GM23338 (cell line): ENCODE results near the gene EYA2.

ENCODE experiments used
- CREB1 ChIP-seq: fragments of 250-450 bp; sonication (Bioruptor Pico); IDR thresholded peaks from 2 replicates; pipeline ENCODE4 v1.5.0; 2020; ENCODE audit warnings: low read depth, mild to moderate bottlenecking, moderate library complexity
- CTCF ChIP-seq, 2 experiments: fragments of 200-600 bp in 1 of 2; sonication (generic) in 1 of 2; conservative IDR thresholded peaks; 2 replicates each; pipeline versions ENCODE4 v1.5.1 to v1.6.1; 2016 to 2017; ENCODE audit warnings: antibody characterized with exemption in 2 of 2, low read depth in 2 of 2, mild to moderate bottlenecking in 2 of 2, moderate library complexity in 1 of 2
- EZH2 ChIP-seq: fragments of 200-600 bp; sonication (generic); IDR thresholded peaks from one replicate; pipeline ENCODE4 v1.8.0; 2017; ENCODE audit warnings: antibody characterized with exemption, mild to moderate bottlenecking, low read depth; ENCODE audit not compliant: unreplicated experiment
- EZH2phosphoT487 ChIP-seq: fragments of 200-600 bp; sonication (generic); IDR thresholded peaks from one replicate; pipeline ENCODE4 v1.8.1; 2018; ENCODE audit warnings: antibody characterized with exemption; ENCODE audit not compliant: unreplicated experiment
- JUNB ChIP-seq: IDR thresholded peaks from one replicate; pipeline ENCODE4 v1.6.1; 2016; ENCODE audit warnings: antibody characterized with exemption; ENCODE audit not compliant: unreplicated experiment
- NANOG ChIP-seq: IDR thresholded peaks from 2 replicates; pipeline ENCODE4 v1.6.1; 2016; ENCODE audit warnings: antibody characterized with exemption, borderline replicate concordance
- POLR2AphosphoS5 ChIP-seq: IDR thresholded peaks from 2 replicates; pipeline ENCODE4 v1.6.1; 2016; ENCODE audit warnings: antibody characterized with exemption, low read depth
- REST ChIP-seq: IDR thresholded peaks from one replicate; pipeline ENCODE4 v1.6.1; 2018; ENCODE audit warnings: antibody characterized with exemption; ENCODE audit not compliant: unreplicated experiment
- TF ChIP-seq, protein P1 (sequence below): IDR thresholded peaks from 2 replicates; pipeline ENCODE4 v1.6.1; 2016; ENCODE audit warnings: antibody characterized with exemption

DNA sequence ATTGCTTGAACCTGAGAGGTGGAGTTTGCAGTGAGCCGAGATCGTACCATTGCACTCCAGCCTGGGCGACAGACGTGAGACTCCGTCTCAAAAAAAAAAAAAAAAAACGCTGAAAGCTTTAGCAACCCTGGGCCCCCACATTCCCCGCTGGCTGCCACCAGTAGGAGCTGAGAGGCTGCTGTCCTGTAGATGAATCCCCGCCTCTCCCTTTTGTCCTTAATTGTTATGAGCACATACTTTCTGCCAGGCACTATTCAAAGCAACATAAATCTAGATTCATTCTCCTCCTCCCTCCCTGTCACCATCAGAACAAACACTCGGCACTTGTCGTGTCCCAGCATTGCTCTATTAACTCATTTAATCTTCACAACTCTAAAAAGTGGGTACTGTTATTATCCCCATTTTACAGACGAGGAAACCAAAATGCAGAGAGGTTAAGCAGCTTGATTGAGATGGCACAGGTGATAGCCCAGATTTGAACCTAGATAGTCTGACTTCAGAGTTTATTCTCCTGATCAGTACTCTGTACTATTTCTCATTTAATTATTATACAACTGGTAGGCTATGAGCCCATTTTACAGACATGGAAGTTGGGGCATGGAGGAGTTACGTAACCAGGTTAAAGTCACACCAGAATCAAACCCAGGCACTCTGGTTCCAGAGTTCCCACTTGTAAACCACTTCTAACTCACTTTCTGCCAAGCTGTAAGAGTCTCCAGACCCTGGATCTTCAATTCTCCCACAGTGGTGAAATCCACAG is 97.4 kb downstream of the EYA2 start:
- TF ChIP-seq CTCF (conservative IDR thresholded peaks at IDR 0.05; ENCODE audit: low read depth in 2 of 2) (no peak), POLR2AphosphoS5 (no peak), EZH2 (no peak), EZH2phosphoT487 (no peak), CREB1 (CRISPR knock-in tag) (no peak), REST (no peak), JUNB (no peak), NANOG (no peak)
- TF ChIP-seq, protein P1, sequence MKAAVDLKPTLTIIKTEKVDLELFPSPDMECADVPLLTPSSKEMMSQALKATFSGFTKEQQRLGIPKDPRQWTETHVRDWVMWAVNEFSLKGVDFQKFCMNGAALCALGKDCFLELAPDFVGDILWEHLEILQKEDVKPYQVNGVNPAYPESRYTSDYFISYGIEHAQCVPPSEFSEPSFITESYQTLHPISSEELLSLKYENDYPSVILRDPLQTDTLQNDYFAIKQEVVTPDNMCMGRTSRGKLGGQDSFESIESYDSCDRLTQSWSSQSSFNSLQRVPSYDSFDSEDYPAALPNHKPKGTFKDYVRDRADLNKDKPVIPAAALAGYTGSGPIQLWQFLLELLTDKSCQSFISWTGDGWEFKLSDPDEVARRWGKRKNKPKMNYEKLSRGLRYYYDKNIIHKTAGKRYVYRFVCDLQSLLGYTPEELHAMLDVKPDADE: no peak
